ENCODE results near the gene NKTR.

- TF ChIP-seq RAD21 (IDR thresholded peaks at IDR 0.05; ENCODE audit: low read depth) = no peak
- TF ChIP-seq REST (IDR thresholded peaks at IDR 0.05; ENCODE audit: low read depth) = no peak
- no peak for TF ChIP-seq MAX (IDR thresholded peaks at IDR 0.05)
- TF ChIP-seq ZBTB7A (IDR thresholded peaks at IDR 0.05; ENCODE audit: low read depth) = no peak
- no peak for TF ChIP-seq EGR1 (IDR thresholded peaks at IDR 0.05)
- no peak for TF ChIP-seq CREB1 (IDR thresholded peaks at IDR 0.05; ENCODE audit: low read depth)
- TF ChIP-seq YY1 (IDR thresholded peaks at IDR 0.05; ENCODE audit: low read depth) = no peak
- TF ChIP-seq EP300 (IDR thresholded peaks at IDR 0.05; ENCODE audit: borderline replicate concordance) = no peak
- no peak for TF ChIP-seq TAF1 (IDR thresholded peaks at IDR 0.05; ENCODE audit: low read depth)
Measured at GRCh38 chr3:42589382-42590109, 10.9 kb upstream of the NKTR start.
